Dedifferentiated amniotic fluid mesenchymal stem cell (primary cell): Measurements from ENCODE around the gene AGBL1.
"Not testable (repeated sequence)": the region's sequence is repeated elsewhere in the genome, so short reads cannot be mapped to it uniquely, and the experiment has no call there.

ENCODE experiments used
- DNase-seq: peaks from one replicate; pipeline ENCODE4 v3.0.0-alpha.2; 2016; ENCODE audit errors: extremely low spot score

Gene AGBL1

DNA sequence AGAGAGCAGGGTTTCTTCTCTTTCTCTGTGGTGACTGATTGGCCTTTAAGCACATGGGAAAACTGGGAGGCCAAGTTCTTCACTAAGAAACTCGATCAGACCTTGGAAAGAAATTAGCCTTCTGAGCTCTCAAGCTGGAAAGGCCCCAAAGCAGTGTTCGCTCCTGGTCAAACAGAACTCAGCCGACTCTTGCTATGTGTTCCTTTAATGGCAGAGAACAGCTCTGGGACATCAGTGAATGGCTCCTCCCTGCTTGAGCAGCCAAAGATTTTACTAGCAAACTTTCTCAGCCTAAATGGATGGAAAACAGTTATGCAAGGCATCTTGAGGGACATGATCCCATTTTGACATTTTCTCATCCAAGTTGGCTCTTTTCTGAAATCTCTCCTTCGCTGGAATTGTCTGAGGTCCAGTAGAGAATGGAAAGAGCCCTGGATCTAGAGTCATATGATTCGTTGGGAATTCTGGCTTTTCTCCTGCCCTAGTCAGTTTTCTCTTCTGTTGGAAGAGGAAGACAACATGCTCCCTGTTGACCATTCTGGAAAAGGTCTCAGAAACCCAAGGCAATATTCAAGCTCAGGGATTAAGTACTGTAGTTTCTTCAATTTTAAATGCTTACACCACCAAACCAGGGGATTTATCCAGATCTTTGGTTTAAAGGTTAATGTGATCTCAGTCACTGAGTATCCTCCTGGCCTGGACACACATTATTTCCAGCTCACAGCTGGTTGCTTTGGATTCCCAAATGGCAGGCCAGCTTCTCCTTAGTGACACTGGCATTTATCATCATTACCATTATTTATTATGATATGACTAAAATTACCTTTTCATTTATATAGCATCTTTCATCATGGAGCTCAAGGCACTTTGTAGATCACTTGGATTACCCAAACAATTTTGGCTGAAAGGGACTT lies 319.6 kb downstream of the AGBL1 start:
- no peak for DNase-seq

DNA sequence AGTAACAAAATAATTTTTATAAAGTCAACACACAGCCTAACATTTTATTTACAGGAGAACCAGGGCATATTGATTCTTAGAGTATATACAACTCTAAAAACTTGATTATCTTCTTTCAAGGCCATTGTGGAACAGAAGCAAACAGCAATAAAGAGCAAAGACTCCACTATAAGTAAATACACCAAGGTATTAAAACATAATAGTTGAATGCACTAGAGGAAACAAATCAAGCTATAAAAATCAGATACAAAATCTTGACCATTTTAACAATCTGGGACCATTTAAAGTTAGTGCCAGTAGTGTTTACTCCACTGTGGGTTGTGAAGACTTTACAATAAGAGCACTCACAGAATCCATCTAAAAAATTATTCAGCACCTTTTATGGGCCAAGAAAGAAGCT lies 323.6 kb downstream of the AGBL1 start:
- no peak for DNase-seq

- no peak for DNase-seq
Observed at GRCh38 chr15:86403914-86404583, 324.4 kb downstream of the AGBL1 start.

GRCh38 chr15:86408261-86408660 lies 328.6 kb downstream of the AGBL1 start:
- no peak for DNase-seq

GRCh38 chr15:86411916-86412315 lies 332.2 kb downstream of the AGBL1 start:
- DNase-seq, result no peak

GRCh38 chr15:86413191-86413590 lies 333.5 kb downstream of the AGBL1 start:
- no peak for DNase-seq

GRCh38 chr15:86425746-86426145 lies 346.1 kb downstream of the AGBL1 start:
- DNase-seq, result no peak

DNA sequence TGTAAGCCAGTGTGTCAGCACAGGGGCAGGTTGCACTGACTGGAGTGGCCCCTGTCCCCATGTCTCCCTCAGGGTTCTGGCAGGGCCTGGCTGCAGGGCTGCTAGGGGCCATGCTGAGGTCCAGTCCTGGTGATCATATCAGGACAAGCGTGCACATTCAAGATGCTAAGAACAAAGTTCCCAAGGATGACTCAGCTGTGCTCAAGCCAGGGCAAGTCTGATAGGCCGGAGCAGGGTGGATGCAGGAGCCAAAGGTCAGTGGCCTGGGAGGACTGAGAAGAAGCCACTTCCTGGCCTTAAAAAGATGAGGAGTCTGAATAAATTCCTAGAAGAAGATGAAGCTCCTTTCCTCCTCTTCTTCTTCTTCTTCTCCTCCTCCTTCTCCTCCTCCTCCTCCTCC lies 353.2 kb downstream of the AGBL1 start:
- DNase-seq, result no peak

- no peak for DNase-seq
Observed at GRCh38 chr15:86433983-86434382, 354.3 kb downstream of the AGBL1 start.

DNA sequence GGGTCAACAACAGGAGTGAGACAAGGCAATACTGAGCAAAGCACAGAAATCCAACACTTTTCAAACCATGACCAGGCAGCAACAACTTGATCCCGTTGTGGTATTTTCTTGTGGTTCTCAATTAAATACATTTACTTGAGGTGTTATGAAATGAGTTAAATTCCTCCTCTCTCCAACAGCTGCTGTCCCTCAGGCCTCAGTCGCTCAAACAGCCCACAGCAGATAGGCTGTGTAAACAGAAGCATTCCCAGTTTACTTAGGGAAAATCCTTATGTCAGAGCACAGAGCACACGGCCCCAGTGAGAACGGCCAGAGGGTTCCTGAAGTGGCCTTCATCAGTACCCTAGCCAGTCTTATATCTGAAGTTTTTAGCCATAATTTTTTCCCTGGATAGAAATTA lies 359.9 kb downstream of the AGBL1 start:
- no peak for DNase-seq

- DNase-seq, result no peak
Observed at GRCh38 chr15:86444527-86444926, 364.9 kb downstream of the AGBL1 start.

- no peak for DNase-seq
Observed at GRCh38 chr15:86445579-86446252, 366.0 kb downstream of the AGBL1 start.

DNA sequence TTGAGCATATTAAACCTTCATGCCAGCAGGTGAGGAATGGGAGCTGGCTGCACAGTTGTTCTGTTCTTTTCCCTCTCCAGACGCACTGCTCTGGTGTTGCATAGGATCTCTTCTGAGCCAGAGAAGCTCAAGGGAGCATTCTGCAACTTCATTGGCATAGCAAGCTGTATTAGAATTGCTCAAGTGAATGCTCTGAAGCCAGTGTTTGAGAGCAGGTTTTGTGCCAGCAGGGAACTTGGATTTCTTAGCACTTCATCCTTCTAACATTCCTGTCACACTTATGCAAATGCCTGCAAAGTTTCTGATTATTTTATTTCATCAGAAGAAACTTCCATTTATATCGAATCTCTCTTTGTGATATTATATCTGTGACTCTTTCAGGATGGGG lies 366.6 kb downstream of the AGBL1 start:
- DNase-seq, result no peak

DNA sequence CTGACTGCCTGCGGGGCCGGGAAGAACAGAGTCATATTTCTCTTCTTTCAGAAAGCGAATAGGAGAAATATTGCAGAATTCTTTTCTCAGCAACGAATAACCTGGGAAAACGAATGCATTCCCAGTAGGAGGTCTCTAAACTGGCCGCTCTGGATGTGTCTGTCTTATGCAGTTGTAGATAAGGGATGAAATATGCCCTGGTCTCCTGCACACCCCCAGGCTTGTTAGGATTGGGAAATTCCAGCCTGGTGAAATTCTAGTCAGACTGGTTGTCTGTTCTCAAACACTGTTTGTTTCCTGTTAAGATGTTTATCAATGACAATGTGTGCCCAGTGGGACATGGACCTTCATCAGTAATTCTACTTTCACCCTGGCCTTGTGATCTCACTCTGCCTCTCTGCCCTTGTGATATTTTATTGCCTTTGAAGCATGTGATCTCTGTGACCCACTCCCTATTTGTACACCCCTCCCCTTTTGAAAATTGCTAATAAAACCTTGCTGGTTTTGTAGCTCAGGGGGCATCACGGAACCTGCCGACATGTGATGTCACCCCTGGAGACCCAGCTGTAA lies 385.9 kb downstream of the AGBL1 start:
- DNase-seq, result not testable (repeated sequence)

DNA sequence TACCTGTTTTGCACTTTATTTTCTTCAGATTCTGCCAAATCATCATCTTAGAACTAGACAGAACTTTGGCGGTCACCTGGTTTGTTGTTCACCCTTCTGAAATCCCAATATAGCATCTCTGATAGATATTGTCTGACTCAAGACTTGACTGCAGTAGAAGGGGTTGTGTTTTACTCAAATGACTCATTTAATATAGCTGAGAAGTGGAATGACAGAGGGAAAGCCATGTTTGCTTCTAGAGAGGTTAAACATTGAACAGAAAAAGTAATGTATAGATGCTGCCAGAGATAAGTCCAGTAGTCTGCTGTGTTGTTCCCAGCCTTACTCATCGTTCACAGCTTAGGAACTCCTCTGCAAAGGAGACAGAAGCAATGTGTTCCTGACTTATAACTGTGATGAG lies 402.0 kb downstream of the AGBL1 start:
- no peak for DNase-seq

DNA sequence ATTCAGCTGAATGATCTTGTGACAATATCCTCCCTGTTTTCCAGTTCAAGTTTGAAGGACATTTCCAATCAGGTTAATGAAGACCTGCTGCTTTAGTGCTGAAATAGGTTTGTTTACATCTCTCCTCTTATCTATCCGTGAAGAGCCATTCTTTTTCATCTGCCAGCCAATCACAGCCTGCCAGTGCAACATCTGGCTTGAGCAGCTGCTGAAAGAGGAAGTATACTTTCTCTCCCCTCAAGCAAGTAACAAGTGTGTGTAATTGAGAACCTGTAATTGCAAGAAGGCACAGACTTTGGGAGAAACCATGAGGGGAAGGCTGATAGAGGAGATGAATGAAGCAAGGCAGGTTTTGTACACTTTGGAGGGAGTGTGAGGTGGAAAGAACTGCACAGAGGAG lies 404.3 kb downstream of the AGBL1 start:
- no peak for DNase-seq

GRCh38 chr15:86488046-86488445 lies 408.4 kb downstream of the AGBL1 start:
- no peak for DNase-seq

DNA sequence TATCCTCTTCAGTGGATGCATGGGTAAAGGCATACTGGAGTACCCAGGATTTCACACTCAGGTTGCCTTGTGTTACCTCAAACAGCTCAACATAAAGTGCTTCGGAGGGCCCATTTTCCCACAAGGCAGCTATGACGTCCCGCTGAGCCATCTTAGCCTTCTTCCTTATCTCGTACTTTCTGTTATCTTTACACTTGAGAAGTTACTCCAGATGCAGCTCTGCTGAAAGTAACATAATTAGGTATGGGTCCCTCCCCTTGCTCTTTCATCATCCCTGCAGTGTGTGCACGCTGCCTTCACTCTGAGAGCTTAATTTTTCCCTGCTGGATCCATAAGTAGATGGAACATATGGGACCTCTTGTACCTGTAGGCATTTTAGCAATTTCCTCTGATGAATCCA lies 410.3 kb downstream of the AGBL1 start:
- DNase-seq, result no peak

GRCh38 chr15:86491118-86491517 lies 411.4 kb downstream of the AGBL1 start:
- no peak for DNase-seq

- DNase-seq, result no peak
Observed at GRCh38 chr15:86493884-86494283, 414.2 kb downstream of the AGBL1 start.

- no peak for DNase-seq
Observed at GRCh38 chr15:86494475-86494874, 414.8 kb downstream of the AGBL1 start.

DNA sequence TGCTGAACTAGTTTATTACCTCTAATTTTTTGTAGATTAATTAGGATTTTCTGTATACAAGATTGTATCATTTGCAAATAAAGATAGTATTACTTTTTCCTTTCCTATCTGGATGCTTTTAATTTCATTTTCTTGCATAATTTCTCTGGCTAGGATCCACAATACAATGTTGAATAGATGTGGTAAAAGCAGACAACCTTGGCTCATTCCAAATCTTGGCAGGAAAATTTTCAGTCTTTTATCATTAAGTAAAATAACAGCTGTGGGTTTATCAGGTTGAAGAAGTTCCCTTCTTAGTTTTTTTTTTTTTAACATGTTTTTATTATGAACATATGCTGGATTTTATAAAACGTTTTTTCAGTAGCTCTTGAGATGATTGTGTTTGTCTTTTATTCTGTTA lies 422.6 kb downstream of the AGBL1 start:
- DNase-seq, result no peak
